ENCODE measurements around the gene PPP6R3.

The PPP6R3 gene

DNA sequence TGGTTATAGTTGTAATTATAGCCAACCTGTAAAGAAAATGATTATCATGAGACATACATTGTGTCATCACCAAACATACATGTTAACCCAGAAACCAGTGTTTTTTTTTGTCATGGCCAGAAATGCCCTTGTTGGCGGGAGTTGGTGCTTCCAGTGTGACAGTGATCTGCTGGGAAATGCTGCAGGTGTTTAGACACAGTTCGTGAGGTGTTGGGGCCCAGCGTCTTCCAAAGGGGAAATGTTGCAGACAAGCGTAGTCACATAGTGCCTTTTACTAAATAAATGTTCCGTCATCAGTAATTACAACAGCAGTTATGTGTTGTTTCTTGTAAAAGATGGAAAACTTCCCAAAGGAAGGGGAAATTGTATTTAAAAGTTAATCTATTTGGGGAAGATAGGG is 131.2 kb downstream of the PPP6R3 start:
- H3K36me3 ChIP-seq (ENCODE audit: control insufficient read depth, insufficient read depth, low read length) = peaks cover 20% of the 10 kb centered on the region; the same call in 1 of the 2 replicates
- WGBS (ENCODE audit: insufficient coverage, insufficient read length) = no CpG with 5 or more reads among the region's 5 CpGs
- H3K9me3 ChIP-seq (ENCODE audit: control insufficient read depth, insufficient read depth, low read length) = no peaks in the 10 kb centered on the region
- H3K4me3 ChIP-seq (ENCODE audit: low read length) = no peak overlapping the region
- H3K27ac ChIP-seq (ENCODE audit: low read length) = no peak overlapping the region
- no peaks in the 10 kb centered on the region for H3K27me3 ChIP-seq (ENCODE audit: control insufficient read depth, insufficient read depth, low read length)
- no peaks in the 10 kb centered on the region for H3K4me1 ChIP-seq (ENCODE audit: control insufficient read depth, insufficient read depth, low read length)
- DNase-seq (ENCODE audit: low read depth, low spot score) = no peak

DNA sequence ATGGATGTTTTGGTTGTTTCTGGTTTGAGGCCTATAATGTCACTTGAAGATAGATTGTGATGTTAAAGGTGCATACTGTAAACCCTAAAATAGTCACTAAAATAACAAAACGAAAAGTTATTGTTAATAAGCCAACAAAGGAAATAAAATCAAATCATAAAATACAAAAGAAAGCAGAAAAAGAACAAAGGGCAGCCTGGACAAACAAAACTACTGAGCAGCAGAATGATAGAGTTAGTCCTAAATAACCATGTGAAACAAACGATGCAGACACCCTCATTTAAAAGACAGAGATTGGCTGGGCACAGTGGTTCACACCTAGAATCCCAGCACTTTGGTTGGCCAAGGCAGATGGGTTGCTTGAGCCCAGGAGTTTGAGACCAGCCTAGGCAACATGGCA is 132.9 kb downstream of the PPP6R3 start:
- Histone ChIP-seq H3K27ac (ENCODE audit: low read length) (no peak overlapping the region), H3K27me3 (ENCODE audit: control insufficient read depth, insufficient read depth, low read length) (no peaks in the 10 kb centered on the region), H3K36me3 (ENCODE audit: control insufficient read depth, insufficient read depth, low read length) (peaks cover 32% of the 10 kb centered on the region; the same call in 1 of the 2 replicates), H3K4me3 (ENCODE audit: low read length) (no peak overlapping the region), H3K9me3 (ENCODE audit: control insufficient read depth, insufficient read depth, low read length) (no peaks in the 10 kb centered on the region), H3K4me1 (ENCODE audit: control insufficient read depth, insufficient read depth, low read length) (no peaks in the 10 kb centered on the region)
- no CpG with 5 or more reads among the region's 2 CpGs for WGBS (ENCODE audit: insufficient coverage, insufficient read length)
- DNase-seq (ENCODE audit: low read depth, low spot score) = no peak

DNA sequence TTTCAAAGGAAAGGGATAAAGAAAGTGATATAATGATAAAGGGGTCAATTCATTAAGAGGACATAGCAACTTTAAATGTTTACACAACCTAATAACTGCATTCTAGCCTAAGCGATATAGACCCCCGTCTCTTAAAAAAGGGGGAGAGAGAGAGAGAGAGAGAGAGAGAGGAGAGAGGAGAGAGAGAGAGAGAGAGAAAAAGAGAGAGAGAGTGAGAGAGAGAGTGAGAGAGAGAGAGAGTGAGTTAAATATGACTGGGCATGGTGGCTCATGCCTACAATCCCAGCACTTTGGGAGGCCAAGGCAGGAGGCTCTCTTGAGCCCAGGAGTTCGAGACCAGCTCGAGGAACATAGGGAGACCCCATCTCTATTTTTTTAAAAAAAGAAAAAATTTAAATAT is 133.6 kb downstream of the PPP6R3 start:
- Histone ChIP-seq H3K4me1 (ENCODE audit: control insufficient read depth, insufficient read depth, low read length) (no peaks in the 10 kb centered on the region), H3K27me3 (ENCODE audit: control insufficient read depth, insufficient read depth, low read length) (no peaks in the 10 kb centered on the region), H3K36me3 (ENCODE audit: control insufficient read depth, insufficient read depth, low read length) (peaks cover 33% of the 10 kb centered on the region; the same call in 1 of the 2 replicates), H3K27ac (ENCODE audit: low read length) (no peak overlapping the region), H3K9me3 (ENCODE audit: control insufficient read depth, insufficient read depth, low read length) (no peaks in the 10 kb centered on the region), H3K4me3 (ENCODE audit: low read length) (no peak overlapping the region)
- WGBS (ENCODE audit: insufficient coverage, insufficient read length) = no CpG with 5 or more reads among the region's 4 CpGs
- DNase-seq (ENCODE audit: low read depth, low spot score) = no peak

DNA sequence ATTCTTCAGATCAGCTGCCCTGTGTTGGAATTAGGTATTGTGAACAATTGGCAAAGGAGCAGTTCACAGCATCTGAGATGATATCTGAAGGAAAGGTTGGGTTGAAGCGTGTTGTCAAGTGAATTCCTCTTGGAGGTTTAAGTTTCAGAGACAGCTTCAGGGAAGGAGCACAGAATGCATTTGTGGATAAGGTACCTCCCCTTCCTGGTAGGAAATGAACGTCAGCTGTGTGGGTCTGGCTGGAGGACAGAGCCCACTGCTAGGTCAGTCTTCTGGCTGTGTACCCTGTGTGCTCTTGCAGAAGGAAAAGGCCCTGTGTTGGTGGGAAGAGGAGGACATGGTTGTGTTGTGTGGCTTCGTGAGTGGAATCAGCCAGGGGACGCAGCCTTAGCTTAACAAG is 135.7 kb downstream of the PPP6R3 start:
- peaks cover 39% of the 10 kb centered on the region; the same call in 1 of the 2 replicates for H3K36me3 ChIP-seq (ENCODE audit: control insufficient read depth, insufficient read depth, low read length)

DNA sequence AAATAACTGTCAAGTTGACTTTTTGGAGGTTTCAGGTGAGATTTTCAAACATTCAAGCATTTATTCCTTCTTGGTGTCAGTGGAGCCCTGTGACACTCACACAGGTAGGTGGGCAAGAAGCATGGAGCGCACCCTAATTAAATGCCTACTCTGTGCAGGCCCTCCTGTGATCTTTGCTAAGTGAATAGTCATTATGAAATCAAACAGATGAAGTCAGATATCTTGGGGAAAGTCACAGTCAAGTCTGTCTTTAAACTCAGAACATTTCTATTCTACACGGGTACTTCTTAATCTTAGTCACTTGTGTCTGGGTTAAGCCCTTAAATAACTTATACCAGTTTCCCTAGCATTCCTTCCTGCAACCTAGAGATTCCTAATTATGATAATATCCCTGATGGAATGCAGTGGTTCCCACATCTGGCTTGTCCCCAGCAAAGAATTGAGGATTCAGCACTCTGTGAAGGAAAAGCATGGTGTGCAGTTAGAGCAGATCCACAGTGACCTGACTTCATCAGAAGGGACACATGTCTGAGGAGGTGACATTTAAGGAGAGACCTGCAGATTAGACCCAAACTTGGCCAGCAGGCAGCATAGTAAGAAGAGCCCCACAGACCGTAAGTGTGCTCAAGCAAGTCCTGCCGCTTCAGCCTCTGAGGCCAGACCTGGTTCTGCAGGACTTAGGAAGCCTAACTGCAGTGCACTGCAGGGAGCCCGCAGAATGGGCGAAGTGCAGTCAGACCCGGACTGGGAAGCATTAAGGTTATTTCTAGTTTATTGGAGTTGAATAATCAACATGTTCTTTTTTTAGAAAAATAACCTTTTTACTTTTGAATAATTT is 138.5 kb downstream of the PPP6R3 start:
- Histone ChIP-seq H3K4me3 (ENCODE audit: low read length) (no peak overlapping the region), H3K36me3 (ENCODE audit: control insufficient read depth, insufficient read depth, low read length) (peaks cover 54% of the 10 kb centered on the region), H3K27me3 (ENCODE audit: control insufficient read depth, insufficient read depth, low read length) (no peaks in the 10 kb centered on the region), H3K27ac (ENCODE audit: low read length) (no peak overlapping the region), H3K4me1 (ENCODE audit: control insufficient read depth, insufficient read depth, low read length) (no peaks in the 10 kb centered on the region), H3K9me3 (ENCODE audit: control insufficient read depth, insufficient read depth, low read length) (no peaks in the 10 kb centered on the region)
- DNase-seq (ENCODE audit: low read depth, low spot score) = no peak
- no CpG with 5 or more reads among the region's 7 CpGs for WGBS (ENCODE audit: insufficient coverage, insufficient read length)

More for the DNA sequence above, 135.7 kb downstream of the PPP6R3 start:
- Histone ChIP-seq H3K4me3 (ENCODE audit: low read length) (no peak overlapping the region), H3K4me1 (ENCODE audit: control insufficient read depth, insufficient read depth, low read length) (no peaks in the 10 kb centered on the region), H3K9me3 (ENCODE audit: control insufficient read depth, insufficient read depth, low read length) (no peaks in the 10 kb centered on the region), H3K27ac (ENCODE audit: low read length) (no peak overlapping the region), H3K27me3 (ENCODE audit: control insufficient read depth, insufficient read depth, low read length) (no peaks in the 10 kb centered on the region)
- no CpG with 5 or more reads among the region's 4 CpGs for WGBS (ENCODE audit: insufficient coverage, insufficient read length)
- no peak for DNase-seq (ENCODE audit: low read depth, low spot score)

DNA sequence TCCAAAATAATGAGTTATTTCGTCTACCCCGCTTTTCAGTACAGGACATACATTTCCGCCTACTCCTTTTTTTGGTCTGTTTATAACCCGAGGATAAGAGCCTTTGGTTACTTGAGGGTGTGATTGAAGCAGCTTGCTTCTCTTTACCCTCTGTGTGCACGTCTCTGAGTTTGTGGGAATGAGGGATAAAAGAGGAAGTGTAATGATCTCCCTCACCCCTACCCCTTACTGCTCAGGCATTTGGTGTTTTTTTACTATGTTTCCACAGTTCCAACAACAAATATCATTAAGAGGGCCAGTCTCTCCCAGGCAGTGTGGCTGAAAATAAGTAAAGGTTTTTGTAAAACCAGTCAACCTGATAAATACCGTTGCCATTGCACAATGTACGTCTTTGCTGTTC is 140.6 kb downstream of the PPP6R3 start:
- no CpG with 5 or more reads among the region's 7 CpGs for WGBS (ENCODE audit: insufficient coverage, insufficient read length)
- Histone ChIP-seq H3K36me3 (ENCODE audit: control insufficient read depth, insufficient read depth, low read length) (peaks cover 48% of the 10 kb centered on the region), H3K4me1 (ENCODE audit: control insufficient read depth, insufficient read depth, low read length) (no peaks in the 10 kb centered on the region), H3K27ac (ENCODE audit: low read length) (no peak overlapping the region), H3K27me3 (ENCODE audit: control insufficient read depth, insufficient read depth, low read length) (no peaks in the 10 kb centered on the region), H3K4me3 (ENCODE audit: low read length) (no peak overlapping the region), H3K9me3 (ENCODE audit: control insufficient read depth, insufficient read depth, low read length) (no peaks in the 10 kb centered on the region)
- DNase-seq (ENCODE audit: low read depth, low spot score) = no peak

DNA sequence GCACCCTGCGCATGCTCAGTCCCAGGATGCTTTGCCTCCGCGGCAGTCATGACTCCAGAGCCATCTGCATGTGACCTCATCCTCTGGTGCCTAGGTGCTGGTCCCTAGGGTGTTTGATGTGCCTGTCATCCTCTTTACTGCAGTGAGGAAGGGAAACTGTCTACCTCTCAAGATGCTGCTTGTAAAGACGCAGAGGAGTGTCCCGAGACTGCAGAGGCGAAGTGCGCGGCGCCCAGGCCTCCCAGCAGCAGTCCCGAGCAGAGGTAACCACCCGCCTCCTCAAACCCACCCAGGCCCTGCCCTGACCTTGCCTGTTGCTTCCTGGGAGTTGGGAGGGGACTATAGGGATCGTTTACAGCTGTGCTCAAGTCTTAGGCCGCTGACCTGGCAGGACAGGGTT is 149.2 kb downstream of the PPP6R3 start:
- no peaks in the 10 kb centered on the region for H3K27me3 ChIP-seq (ENCODE audit: control insufficient read depth, insufficient read depth, low read length)
- DNase-seq (ENCODE audit: low read depth, low spot score) = no peak
- H3K4me1 ChIP-seq (ENCODE audit: control insufficient read depth, insufficient read depth, low read length) = no peaks in the 10 kb centered on the region
- H3K9me3 ChIP-seq (ENCODE audit: control insufficient read depth, insufficient read depth, low read length) = no peaks in the 10 kb centered on the region
- H3K4me3 ChIP-seq (ENCODE audit: low read length) = no peak overlapping the region
- no CpG with 5 or more reads among the region's 13 CpGs for WGBS (ENCODE audit: insufficient coverage, insufficient read length)
- H3K27ac ChIP-seq (ENCODE audit: low read length) = no peak overlapping the region
- H3K36me3 ChIP-seq (ENCODE audit: control insufficient read depth, insufficient read depth, low read length) = peaks cover 17% of the 10 kb centered on the region

DNA sequence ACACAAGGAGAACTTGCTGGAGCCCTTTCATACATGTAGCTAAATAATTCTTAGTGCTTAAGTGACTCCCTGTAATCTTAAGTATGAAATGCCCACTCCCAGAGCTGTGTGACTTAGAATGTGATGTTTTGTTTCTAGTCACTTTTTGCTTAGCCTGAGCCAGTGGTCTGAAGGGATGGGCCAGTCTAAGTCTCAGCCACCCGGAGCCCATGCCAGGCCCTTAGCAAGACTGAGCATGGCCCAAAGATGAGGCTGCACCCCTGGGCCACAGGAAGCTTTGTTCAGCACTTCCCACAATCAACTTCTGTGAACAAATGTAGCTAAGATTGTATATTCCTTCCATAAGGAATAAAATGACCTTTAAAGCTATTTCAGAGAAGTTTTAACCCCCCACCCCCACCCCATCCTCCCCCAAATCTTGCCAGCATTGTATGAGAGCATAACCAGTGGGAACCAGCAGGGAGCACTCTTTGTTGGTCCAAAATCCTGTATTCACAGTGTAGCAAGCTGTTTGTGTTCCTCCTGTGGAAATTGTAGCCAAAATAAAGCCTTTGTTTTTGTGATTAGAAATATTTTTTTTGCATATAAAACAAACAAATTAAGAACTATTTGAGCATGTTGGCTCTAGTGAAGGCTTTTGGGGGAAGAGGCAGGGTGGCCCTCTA is 150.0 kb downstream of the PPP6R3 start:
- WGBS (ENCODE audit: insufficient coverage, insufficient read length) = no CpG with 5 or more reads among the region's 1 CpG
- Histone ChIP-seq H3K4me3 (ENCODE audit: low read length) (no peak overlapping the region), H3K9me3 (ENCODE audit: control insufficient read depth, insufficient read depth, low read length) (no peaks in the 10 kb centered on the region), H3K27me3 (ENCODE audit: control insufficient read depth, insufficient read depth, low read length) (no peaks in the 10 kb centered on the region), H3K4me1 (ENCODE audit: control insufficient read depth, insufficient read depth, low read length) (no peaks in the 10 kb centered on the region), H3K36me3 (ENCODE audit: control insufficient read depth, insufficient read depth, low read length) (peaks cover 19% of the 10 kb centered on the region), H3K27ac (ENCODE audit: low read length) (no peak overlapping the region)
- DNase-seq (ENCODE audit: low read depth, low spot score) = no peak

DNA sequence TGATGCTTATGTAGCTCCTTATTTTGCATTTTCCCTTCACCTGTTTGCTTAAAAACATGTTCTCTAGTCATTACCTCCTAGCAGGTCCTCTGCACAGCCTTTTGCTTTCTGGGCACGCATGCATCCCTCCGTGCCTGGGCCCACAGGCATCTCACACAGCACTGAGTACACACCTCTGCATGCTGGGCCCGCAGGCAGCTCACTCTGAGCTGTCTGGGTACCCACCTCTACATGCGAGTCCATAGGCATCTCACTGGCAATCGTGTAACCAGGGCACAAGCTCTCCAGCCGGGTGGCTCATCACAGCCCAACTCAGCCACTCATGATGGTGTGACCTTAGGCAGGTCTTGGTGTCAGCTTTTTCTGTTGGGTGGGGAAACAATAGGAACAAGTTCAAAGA is 155.1 kb downstream of the PPP6R3 start:
- no peaks in the 10 kb centered on the region for H3K27me3 ChIP-seq (ENCODE audit: control insufficient read depth, insufficient read depth, low read length)
- H3K9me3 ChIP-seq (ENCODE audit: control insufficient read depth, insufficient read depth, low read length) = no peaks in the 10 kb centered on the region
- no peak for DNase-seq (ENCODE audit: low read depth, low spot score)
- no peak overlapping the region for H3K27ac ChIP-seq (ENCODE audit: low read length)
- no peaks in the 10 kb centered on the region for H3K4me1 ChIP-seq (ENCODE audit: control insufficient read depth, insufficient read depth, low read length)
- no CpG with 5 or more reads among the region's 6 CpGs for WGBS (ENCODE audit: insufficient coverage, insufficient read length)
- H3K36me3 ChIP-seq (ENCODE audit: control insufficient read depth, insufficient read depth, low read length) = peaks cover 11% of the 10 kb centered on the region
- no peak overlapping the region for H3K4me3 ChIP-seq (ENCODE audit: low read length)

DNA sequence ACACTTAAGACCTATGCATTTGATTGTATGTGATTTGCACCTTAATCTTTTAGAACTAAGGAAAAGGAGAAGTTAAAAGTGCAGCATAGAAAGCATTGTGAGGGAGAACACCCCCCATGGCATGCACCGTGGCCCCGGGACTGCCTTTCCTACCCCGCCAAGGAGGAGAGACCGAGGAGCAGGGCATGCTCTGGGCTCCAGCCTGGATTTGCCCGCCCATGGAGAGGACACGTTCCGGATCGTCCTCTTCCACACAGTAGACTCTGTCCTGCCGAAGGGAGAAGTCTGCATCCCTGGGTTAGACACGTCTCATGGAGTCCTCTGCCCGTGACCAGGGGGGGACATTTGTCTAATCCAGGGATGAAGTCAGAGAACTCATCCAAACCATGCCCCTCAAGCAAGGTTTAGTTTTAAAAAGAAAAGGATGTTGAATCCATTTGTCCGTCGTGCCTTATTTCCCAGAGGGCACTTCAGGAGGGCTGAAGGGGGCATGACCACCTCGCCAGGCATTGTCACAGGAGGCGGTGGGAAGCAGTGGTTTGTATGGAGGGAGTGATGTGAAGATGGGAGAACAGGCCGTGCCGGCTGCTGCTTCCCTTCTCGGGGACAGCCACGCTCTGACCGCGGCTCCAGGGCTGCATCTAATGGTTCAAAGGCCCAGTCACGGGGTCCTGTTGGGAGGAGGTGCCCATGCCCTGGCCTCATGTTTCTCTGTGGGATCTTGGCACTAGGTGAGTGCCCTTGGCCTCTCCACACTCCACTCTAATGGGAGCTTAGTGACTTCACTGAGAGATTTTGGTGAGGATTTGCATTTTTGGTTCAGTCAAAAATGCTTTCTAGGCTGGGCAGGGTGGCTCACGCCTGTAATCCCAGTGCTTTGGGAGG is 157.6 kb downstream of the PPP6R3 start:
- no peak for DNase-seq (ENCODE audit: low read depth, low spot score)
- no CpG with 5 or more reads among the region's 23 CpGs for WGBS (ENCODE audit: insufficient coverage, insufficient read length)
- Histone ChIP-seq H3K9me3 (ENCODE audit: control insufficient read depth, insufficient read depth, low read length) (no peaks in the 10 kb centered on the region), H3K4me3 (ENCODE audit: low read length) (no peak overlapping the region), H3K27ac (ENCODE audit: low read length) (no peak overlapping the region), H3K4me1 (ENCODE audit: control insufficient read depth, insufficient read depth, low read length) (no peaks in the 10 kb centered on the region), H3K36me3 (ENCODE audit: control insufficient read depth, insufficient read depth, low read length) (peaks cover 4% of the 10 kb centered on the region; the same call in 1 of the 2 replicates), H3K27me3 (ENCODE audit: control insufficient read depth, insufficient read depth, low read length) (no peaks in the 10 kb centered on the region)

Data from iPS DF 6.9 (cell line).